ENCODE data around the gene CCDC92B. TPM values are rescaled to one million over a fixed set of nuclear protein-coding genes. Genes with fewer than 3 reads are reported as not detected.

CCDC92B gene
- total and polyA plus RNA-seq, 10 of the 15 experiments (the other 5 are each of a cell fraction or from before 2014, with no cell fraction given), result not detected

GRCh38 chr17:2695243-2695960, 54.0 kb downstream of the CCDC92B start:
- no peak for TF ChIP-seq MTA2 (IDR thresholded peaks at IDR 0.05; ENCODE audit: low read depth)
- TF ChIP-seq CEBPB (IDR thresholded peaks at IDR 0.05; ENCODE audit: borderline replicate concordance in 1 of 2, low read depth in 2 of 2, low read length in 2 of 2), result no peak
- TF ChIP-seq MYC (IDR thresholded peaks at IDR 0.05; ENCODE audit: insufficient read depth, insufficient read length, insufficient replicate concordance, low read length, severe bottlenecking), result no peak
- TF ChIP-seq TCF12 (IDR thresholded peaks at IDR 0.05; ENCODE audit: low read depth, low read length), result no peak
- TF ChIP-seq ZNF207 (IDR thresholded peaks at IDR 0.05; ENCODE audit: borderline replicate concordance), result no peak
- TF ChIP-seq TAF1 (IDR thresholded peaks at IDR 0.05; ENCODE audit: borderline replicate concordance, low read depth, low read length), result no peak
- no peak for TF ChIP-seq ZNF217 (IDR thresholded peaks at IDR 0.05)
- TF ChIP-seq IRF5 (IDR thresholded peaks at IDR 0.05; ENCODE audit: borderline replicate concordance), result no peak
- TF ChIP-seq JUND (IDR thresholded peaks at IDR 0.05; ENCODE audit: low read depth, low read length), result no peak
- no peak for TF ChIP-seq ZBED1 (IDR thresholded peaks at IDR 0.05; ENCODE audit: borderline replicate concordance)
- TF ChIP-seq ZNF687 (IDR thresholded peaks at IDR 0.05), result no peak
- no peak for TF ChIP-seq EP300 (IDR thresholded peaks at IDR 0.05; ENCODE audit: borderline replicate concordance in 1 of 2, control insufficient read depth in 1 of 2, low read depth in 2 of 2, low read length in 2 of 2)
- TF ChIP-seq FOXM1 (IDR thresholded peaks at IDR 0.05; ENCODE audit: low read depth, low read length), result no peak
- CTCF ChIA-PET, result no interaction called here
- Histone ChIP-seq H3K9ac (ENCODE audit: control insufficient read depth, insufficient read depth, low read length) (no peak overlapping the region), H3K4me1 (ENCODE audit: control insufficient read depth, insufficient read depth, low read length) (no peaks in the 10 kb centered on the region), H3K36me3 (ENCODE audit: control insufficient read depth in 2 of 2, insufficient read depth in 2 of 2, low read length in 1 of 2) (peaks cover 0 to 56% of the 10 kb centered on the region in 2 experiments; a peak in 3 of 4 replicates), H4K20me1 (ENCODE audit: control insufficient read depth, insufficient read depth) (peaks cover 2% of the 10 kb centered on the region; the same call in 1 of the 2 replicates), H3K27me3 (replicated peaks in 1 of 2; ENCODE audit: control insufficient read depth in 2 of 2, insufficient read depth in 2 of 2, low read length in 1 of 2) (no peaks in the 10 kb centered on the region), H2AFZ (ENCODE audit: control insufficient read depth, low read depth, low read length) (no peak overlapping the region), H3K79me2 (ENCODE audit: control insufficient read depth, insufficient read depth, low read length) (no peaks in the 10 kb centered on the region), H3K9me3 (replicated peaks; ENCODE audit: control insufficient read depth, insufficient read depth, low read length) (no peaks in the 10 kb centered on the region), H3K4me3 (no peak overlapping the region), H3K27ac (ENCODE audit: control insufficient read depth, insufficient read depth) (no peak overlapping the region), H3K4me2 (ENCODE audit: control insufficient read depth, insufficient read depth) (no peak overlapping the region)
- SMC1A ChIA-PET (ENCODE audit: uncharacterized antibody, unreplicated experiment), result no interaction called here
- WGBS (ENCODE audit: insufficient coverage, insufficient replicate concordance, low lambda C conversion rate, missing lambda C conversion rate), result 97% methylated on average over 14 of the region's 28 CpGs
- RAD21 ChIA-PET (ENCODE audit: unreplicated experiment), result no interaction called here
- ATAC-seq, result no peak
- BruUV-seq (replicated peaks), result no TSS peak
- no peak for DNase-seq (ENCODE audit: low read depth, low spot score)
- FAIRE-seq, result no peak
- in situ Hi-C loops (cut with MboI) (no loop called here), intact Hi-C loops (cut with micrococcal nuclease; ENCODE audit: unreplicated experiment) (no loop called here)
- POLR2A ChIA-PET, result no interaction called here

All from GM12878 (cell line).